CD4-positive, alpha-beta T cell treated with Interferon alpha-2 for 1 hour (primary cell): Measurements from ENCODE around the gene HSD3B7.
A peak's percentile ranks its signal among the peaks of the same experiment; 100 is the strongest.
"Not testable (repeated sequence)": the region's sequence is repeated elsewhere in the genome, so short reads cannot be mapped to it uniquely, and the experiment has no call there.

Source experiments
- DNase-seq, 2 donors: peaks; one replicate each; pipeline ENCODE4 v3.0.0-alpha.2; 2020 to 2022

HSD3B7 gene

DNA sequence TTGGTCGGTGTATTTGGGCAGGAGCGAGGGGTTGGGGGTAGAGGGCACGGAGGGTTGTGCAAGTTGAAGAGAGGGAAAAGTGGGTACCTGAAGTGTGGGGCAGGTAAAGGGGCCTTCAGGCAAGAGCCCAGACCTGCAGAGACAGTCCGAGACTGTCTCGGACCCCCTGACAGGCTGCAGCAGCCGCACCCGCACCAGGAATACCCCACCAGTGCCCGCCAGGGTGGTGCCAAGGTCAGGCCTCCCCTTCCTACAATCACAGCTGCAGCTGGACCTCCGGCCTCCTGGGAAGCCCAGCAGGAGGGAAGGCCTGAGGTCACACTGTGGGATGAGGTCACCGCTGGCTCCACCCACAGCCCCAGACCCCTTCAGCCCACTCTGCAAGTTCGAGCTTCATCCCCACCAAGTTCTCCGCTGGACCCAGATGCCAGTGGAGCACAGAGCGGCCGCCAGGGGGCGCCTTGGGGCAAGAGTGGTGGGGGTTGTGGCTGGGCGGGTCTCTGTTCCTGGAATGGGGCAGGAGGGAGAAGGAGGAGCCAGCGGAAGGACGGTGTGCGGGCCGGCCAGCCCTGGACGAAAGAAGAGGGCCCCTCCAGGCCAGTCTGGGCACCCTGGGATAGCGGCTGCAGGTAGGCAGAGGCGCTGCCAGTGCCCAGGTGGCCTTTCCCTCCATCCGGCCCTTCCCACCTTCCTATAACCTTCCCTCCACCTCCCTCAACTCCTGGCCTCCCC lies at the start of gene HSD3B7:
TSS of gene HSD3B7 (plus strand) at position 539 of the 732 bp plus-strand sequence. CDS start 452 bp downstream, outside the sequence.
- peak; percentile 74 to 81 for DNase-seq

DNA sequence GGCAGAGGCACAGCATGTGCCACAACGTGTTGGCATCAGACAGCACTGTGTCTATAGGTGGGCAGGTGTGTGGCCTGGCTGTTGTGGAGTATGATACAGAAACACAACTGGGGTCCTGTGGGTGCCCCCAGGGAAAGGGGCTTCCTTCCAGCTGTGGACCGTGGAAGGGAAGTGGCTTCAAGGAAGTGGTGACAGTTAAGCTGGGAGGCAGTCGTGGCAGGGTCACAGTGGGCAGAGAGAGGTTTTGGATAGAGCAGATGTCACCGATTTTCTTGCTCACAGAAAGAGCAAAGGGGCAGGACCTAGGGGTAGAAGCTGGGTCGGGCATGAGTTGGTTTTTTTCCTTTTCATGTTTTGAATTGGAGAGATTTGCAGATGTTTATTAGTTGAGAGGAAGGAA lies 47.3 kb upstream of the HSD3B7 start:
- no peak for DNase-seq

DNA sequence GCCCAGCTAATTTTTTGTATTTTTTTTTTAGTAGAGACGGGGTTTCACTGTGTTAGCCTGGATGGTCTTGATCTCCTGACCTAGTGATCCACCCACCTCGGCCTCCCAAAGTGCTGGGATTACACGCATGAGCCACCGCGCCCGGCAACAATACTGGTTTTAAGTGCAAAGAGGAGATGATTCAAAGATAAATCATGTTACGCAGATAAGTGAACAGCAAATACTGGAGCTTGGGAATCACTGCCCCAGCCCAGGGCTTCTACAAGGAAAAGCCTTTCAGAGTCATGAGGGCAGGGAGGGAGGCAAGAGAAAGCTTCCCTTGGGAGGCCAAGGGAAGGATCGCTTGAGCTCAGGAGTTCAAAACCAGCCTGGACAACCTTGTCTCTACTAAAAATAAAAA lies 45.4 kb upstream of the HSD3B7 start:
- not testable (repeated sequence) for DNase-seq

DNA sequence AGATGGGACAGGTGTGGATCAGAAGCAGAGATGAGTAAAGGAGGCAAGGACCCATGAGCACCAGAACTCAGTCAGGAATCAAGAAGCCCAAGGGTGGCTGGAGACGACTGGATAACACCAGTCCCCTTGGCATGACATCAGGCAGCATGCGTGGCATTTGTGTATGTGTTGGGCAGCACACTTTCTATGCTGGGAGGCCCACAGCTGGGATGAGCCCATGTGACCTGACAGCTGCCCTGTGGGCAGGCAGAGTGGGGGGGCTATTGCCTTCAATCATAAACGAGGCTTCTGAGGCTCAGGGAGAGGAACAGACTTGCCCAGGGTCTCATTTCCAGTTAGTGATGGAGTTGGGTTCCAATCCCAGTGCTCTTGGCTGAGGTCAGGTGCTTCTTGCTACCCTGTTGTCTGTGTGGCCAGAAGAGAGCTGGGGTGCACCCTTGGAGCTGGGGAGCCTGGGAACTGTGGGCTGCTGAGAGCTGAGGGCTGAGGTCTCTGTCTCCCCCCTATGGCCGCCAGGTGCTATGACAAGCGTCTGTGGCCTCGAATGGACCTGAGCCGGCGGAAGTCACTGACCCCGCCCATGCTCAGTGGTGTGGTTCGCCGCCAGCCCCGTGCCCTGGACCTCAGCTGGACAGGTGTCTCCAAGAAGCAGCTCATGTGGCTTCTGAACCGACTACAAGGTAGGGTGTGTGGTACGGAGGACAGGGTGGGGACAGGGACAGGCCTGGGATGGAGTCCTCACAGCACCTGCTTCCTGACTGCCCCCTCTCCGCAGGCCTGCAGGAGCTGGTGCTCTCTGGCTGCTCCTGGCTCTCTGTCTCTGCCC lies 43.2 kb upstream of the HSD3B7 start:
- DNase-seq, result peak; percentile 74 to 78

DNA sequence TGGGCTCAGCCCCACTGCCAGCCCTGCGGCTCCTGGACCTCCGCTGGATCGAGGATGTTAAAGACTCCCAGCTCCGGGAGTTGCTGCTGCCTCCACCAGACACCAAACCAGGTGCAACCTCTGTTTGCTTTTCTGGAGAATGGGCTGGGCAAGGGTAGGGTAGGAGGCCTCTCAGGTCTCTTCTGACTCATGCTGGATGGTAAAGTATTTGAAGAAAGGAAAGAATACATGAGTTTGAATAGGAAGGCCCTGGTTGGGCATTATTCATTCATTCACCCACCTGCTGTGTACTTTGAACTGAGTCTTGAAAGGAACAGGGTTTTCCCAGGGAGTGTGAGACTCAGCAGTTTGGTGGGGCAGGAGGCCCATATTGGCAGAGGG lies 42.6 kb upstream of the HSD3B7 start:
- DNase-seq, result no peak

DNA sequence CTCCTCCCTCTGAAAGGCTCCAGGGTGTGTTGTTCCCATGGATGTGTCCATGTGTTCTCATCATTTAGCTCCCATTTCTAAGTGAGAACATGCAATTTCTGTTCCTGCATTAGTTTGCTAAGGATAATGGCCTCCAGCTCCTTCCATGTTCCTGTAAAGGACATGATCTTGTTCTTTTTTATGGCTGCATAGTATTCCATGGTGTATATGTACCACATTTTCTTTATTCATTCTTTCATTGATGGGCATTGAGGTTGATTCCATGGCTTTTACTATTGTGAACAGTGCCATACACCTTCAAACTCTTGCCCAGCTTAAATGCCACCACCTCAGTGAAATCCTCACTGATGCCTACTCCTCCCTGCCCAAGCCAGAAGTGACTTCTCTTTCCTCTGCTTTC lies 40.7 kb upstream of the HSD3B7 start:
- DNase-seq, result no peak

DNA sequence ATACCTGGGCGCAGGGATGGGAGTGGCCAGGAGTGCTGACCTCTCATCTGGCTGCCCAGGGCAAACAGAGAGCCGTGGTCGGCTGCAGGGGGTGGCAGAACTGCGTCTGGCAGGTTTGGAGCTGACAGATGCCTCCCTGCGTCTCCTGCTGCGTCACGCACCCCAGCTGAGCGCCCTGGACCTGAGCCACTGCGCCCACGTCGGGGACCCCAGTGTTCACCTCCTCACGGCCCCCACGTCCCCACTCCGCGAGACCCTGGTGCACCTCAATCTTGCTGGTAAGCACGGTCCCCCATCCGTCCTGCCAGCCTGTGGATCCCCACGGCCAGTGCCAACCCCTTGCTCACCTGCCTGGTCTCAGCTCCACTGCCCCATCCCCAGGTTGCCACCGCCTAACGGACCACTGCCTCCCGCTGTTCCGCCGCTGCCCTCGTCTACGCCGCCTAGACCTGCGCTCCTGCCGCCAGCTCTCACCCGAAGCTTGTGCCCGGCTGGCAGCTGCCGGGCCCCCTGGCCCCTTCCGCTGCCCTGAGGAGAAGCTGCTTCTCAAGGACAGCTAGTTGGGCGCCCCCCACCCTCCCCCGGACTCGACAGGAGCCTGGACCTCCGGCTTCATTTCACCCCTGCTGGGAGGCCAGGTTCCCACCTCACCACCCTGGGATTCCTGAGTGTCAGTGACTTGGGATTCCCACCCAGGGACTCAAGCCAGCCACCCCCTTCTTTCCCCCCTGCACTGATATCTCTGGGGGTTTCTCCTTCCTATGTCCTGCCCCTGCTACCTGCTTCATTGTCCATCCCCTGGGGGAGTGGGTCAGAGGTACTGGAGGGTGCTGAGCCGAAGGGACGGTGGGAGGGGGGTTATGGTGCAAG lies 38.1 kb upstream of the HSD3B7 start:
- no peak for DNase-seq

DNA sequence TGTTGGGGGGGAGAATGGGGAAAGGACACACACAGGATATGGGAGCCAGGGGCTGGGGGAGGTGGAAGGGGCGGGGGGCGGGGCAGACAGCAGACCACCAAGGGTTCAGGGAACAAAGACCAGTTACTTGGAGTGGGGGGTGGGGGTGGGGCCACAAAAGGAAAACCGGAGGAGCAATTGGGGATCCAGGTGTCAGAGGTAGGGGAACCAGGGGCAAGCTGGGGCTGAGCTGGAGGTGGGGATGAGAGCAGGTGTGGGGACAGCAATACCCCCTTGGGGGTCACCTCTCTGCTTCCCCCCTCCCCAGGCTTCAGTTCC lies 37.5 kb upstream of the HSD3B7 start:
- no peak for DNase-seq

DNA sequence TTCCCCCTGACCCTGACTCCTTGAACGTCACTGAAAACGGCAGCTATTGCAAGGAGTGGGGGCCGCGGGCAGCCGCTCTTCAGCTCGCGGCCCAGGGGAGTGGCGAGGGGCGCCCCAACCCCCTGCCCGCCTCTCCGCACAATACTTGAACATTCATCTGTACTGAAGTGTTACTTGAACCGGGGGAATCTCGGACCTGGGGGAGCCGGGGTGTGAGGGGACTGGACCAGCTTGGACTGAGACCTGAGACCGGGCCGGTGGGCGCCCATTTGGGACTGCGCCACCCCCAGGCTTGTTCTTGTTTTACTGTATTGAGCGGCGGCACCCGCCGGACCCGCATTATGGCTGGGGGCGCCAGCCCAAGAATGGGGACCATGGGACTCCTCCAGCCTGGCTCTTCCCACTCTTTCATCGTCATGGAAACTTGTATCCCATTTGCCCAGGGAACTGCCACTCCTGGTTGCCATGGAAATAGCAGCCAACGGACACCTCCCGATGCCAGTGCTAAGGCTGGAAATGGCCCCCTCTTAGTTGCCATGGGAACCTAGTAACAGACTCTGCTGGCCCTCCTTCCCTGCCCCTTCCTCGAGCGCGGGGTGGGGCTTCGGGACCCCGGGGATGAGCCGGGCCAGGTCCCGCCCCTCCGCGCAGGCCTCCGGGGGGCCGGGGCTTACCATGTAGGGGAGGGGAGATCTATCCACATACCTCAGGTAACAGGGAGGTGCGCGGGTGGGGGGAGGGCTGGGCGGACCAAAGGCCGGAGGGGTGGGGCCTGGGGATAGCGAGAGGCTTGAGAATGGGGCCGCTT lies 36.9 kb upstream of the HSD3B7 start:
- DNase-seq, result peak in 1 of 2 donors; percentile 22

DNA sequence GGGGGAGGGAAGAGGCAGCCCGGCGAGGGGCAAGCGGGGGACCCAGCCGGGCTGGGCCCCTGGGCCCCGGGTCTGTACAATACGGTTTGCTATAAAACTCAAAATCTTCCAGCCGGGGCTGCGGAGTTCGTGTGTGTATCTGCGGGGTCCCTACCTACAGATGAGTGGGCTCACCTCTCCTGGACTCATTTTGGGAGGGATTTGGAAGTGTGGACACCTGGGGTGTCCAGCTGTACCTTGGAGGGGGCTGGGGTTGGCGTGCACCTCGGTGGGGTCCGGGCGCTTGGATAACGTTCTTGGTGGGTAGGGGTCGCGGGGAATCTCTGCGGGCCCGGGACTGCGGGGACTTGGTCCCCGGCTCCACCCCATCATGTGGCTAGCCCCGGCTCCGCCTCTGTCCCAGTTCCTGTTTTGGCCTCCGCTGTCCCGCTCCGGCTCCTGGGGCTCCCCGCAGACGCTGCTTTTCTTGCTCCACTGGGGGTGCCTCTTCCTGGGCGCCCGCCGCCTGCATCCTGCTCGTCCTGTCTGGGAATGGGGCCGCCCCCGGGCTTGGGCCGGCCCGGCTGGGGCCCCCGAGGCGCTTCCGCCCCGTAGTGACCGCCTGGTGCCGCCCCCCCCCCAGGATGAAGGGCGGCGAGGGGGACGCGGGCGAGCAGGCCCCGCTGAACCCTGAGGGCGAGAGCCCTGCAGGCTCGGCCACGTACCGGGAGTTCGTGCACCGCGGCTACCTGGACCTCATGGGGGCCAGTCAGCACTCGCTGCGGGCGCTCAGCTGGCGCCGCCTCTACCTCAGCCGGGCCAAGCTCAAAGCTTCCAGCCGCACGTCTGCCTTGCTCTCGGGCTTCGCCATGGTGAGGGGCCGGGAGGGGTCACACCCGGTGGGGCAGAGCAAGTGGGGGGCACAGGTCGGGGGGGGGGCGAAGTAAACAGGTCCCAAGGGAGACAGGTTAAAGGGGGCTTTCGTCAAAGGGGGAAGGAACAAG lies 36.0 kb upstream of the HSD3B7 start, which contains the start of gene ORAI3:
TSS of gene ORAI3 (plus strand) at position 402 of the 983 bp plus-strand sequence. CDS start at position 624, 222 bp downstream.
- DNase-seq, result peak; percentile 46 to 58

DNA sequence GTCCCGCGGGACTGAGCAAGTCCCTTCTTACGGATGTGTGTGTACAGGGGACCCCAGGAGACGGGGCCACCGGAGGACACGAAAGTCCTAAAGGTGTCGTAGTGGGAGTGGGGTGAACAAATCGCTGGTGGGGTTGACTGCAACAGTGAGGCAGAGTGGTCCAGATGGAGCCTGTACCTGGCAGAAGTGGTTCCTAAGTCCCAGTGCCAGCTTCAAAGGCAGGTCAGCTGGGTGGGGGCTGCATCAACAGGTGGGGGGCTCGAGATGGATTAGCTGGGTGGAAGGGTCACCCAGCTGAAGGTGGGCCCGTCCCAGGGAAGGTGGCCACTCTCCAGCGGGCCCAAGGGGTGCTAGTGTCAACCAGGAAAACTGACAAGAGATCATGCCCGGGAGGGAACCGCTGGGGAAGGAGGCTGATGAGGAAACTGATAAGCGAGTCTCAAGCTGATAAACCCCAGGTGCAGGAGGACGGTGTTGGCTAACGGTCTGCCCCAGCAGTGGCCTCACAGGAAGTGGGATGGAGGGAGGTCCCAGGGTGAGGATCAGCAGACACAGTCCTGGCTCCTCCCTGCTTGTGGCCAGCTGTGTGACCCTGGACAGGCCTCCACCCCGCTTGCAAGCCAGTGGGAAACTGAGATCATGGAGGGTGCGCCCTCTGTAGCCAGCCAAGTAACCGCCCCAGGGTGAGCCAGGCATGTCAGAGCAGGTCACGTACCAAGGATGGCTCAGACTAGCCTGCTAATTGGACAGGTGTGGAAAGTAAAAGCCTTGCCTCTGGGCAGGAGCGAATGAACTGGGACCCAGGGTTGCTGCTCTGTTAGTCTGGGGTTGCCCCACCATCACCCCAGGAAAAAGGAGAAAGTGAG lies 35.1 kb upstream of the HSD3B7 start:
- DNase-seq, result peak; percentile 25 to 27

DNA sequence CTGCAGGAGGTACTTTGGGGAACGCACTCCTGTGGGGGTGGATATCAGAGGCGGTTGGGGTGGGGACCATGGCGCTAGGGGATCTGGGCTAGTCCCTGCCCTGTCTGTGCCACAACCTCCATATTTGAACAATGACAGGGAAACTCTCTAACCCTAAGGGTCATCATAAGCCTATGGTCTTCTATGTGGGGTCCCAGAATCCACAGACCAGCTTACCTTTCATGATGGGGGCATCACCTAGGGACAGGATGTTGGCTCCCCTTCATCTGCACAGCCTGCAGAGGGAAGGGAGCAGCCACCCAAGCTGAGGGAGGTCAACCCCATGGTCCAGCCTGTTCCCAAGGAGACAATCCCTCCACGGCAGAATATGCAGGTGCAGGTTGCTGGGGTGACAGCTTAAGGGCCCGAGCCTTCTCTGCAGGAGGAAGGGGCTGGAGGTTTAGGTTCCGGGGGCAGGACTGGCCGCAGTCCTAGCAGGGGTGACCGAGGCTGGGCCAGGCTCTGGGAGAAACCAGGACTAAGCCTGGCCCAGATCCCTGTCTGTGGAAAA lies 34.4 kb upstream of the HSD3B7 start:
- no peak for DNase-seq

DNA sequence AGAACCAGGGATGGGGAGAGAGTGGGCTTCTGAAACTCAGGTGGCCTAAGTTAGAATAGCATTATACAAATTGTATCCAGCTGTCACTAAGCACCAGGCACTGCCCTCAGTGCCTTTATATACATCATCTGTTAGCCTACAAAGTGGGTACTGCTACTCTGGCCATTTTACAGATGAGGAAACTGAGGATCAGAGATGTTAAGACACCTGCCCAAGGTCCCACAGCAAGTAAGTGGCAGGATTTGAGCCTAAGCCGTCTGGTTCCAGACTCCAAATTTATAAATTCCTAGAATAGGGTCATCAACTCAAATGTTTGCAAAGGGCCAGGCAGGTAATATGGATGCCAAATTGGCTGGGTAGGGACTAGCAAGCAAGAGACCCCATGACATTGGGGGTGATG lies 33.8 kb upstream of the HSD3B7 start:
- DNase-seq, result no peak

DNA sequence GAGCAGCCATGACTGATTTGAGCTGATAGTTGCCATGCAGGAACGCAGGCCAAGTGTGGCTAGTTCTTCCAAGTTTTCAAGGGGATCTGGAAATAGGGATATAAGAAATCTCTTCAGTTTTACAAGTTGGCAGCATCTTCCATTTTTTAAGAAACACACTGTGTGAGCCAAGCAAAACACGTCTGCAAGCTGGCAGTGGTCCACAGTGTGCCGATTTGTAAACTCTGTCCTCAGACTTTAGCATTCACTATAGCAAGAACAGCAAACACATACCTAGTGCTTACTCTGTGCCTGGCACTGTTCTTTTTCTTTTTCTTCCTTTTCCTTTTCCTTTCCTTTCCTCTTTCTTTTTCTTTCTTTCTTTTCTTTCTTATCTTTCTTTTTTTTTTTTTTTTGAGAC lies 33.3 kb upstream of the HSD3B7 start:
- no peak for DNase-seq

DNA sequence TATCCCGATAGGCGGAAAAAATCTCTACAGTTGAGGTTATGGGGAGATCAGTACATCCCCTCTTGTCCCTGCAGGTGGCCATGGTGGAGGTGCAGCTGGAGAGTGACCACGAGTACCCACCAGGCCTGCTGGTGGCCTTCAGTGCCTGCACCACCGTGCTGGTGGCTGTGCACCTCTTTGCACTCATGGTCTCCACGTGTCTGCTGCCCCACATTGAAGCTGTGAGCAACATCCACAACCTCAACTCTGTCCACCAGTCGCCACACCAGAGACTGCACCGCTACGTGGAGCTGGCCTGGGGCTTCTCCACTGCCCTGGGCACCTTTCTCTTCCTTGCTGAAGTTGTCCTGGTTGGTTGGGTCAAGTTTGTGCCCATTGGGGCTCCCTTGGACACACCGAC lies 31.9 kb upstream of the HSD3B7 start:
- no peak for DNase-seq

DNA sequence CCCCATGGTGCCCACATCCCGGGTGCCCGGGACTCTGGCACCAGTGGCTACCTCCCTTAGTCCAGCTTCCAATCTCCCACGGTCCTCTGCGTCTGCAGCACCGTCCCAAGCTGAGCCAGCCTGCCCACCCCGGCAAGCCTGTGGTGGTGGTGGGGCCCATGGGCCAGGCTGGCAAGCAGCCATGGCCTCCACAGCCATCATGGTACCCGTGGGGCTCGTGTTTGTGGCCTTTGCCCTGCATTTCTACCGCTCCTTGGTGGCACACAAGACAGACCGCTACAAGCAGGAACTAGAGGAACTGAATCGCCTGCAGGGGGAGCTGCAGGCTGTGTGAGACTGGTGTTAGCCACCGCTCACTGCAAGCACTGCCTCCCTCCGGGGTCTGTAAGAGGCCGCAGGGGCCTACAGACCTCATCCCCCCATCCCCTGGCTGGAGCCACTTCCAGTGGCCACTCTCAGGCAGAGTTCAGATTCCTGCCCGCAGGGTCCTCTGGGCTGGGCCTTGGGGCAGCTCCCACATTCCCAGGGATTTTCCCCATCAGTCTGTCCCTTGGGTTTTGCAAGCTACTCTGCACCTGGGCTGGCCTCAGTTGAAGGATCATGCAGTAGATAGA lies 31.4 kb upstream of the HSD3B7 start:
- peak; percentile 63 to 75 for DNase-seq

DNA sequence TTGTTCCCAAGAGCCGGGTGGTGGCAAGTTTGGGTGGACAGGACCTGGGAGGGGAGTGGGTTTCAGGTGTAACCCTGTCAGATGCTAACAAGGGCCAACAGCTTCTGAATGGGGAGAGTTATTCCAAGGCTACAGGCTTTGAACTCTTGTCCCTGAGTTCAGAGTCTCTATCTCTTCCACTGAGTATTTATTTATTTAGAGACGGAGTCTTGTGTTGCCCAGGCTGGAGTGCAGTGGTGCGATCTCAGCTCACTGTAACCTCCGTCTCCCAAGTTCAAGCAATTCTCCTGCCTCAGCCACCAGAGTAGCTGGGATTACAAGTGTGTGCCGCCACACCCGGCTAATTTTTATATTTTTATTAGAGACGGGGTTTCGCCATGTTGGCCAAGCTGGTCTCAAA lies 30.0 kb upstream of the HSD3B7 start:
- no peak for DNase-seq

DNA sequence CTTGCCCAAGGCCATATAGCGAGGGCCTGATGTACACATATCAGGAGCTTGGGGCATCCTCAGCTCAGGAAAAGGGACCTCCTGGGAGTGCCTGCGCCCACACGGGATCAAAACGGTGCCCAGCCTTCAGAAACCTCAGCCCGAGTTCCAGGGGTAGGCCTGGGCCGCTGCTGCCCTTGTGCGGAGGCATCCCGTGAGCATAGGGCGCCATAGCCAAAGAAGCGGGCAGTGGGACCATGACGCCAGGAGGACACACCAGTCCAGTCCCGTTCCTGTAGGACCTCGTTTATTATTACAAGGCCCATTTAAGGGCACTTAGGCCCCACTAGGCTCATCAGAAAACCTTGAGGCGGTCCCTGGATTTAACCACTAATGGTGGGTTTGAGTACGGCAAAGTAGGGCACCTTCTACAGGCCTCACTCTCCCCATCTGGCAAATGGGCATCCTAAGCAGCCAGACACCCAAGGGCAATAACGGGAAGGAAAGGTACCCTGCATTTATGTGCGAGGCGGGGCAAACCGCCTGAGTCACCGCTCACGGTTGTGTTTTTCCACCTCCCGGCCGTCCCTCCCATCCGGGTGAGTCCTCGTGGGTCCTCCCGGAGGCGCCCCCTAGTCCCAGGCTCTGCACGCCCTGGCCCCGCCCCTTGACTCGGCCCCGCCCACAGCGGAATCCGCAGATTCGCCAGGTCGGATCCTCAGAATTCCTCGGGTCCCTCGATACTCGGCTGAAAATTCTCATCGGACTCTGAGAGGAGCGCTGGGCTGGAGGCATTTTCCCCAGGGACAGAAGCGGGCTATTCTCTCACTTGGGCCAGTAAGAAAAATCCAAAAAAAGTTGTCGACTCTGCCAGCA lies 28.2 kb upstream of the HSD3B7 start:
- DNase-seq, result peak; percentile 73 to 87
